Type B pancreatic cell (in vitro differentiated cells): Measurements from ENCODE around the gene BTN3A1. TPM values are rescaled to one million over a fixed set of nuclear protein-coding genes. Genes with fewer than 3 reads are reported as not detected.
"Not testable (repeated sequence)": the region's sequence is repeated elsewhere in the genome, so short reads cannot be mapped to it uniquely, and the experiment has no call there.

Experiments
- DNase-seq: peaks from one replicate; pipeline ENCODE4 v3.0.0; 2021; ENCODE audit warnings: mixed read lengths; ENCODE audit not compliant: unreplicated experiment; ENCODE audit errors: extremely low spot score
- H3K27ac Mint-ChIP-seq: 2 replicates; pipeline ENCODE4 v1.8.0; 2021; ENCODE audit warnings: mild to moderate bottlenecking, mixed read lengths
- H3K27me3 Mint-ChIP-seq: 2 replicates; pipeline ENCODE4 v1.8.0; 2021; ENCODE audit warnings: mixed read lengths
- H3K36me3 Mint-ChIP-seq: 2 replicates; pipeline ENCODE4 v1.8.0; 2021; ENCODE audit warnings: mixed read lengths
- H3K4me1 Mint-ChIP-seq: one replicate; pipeline ENCODE4 v1.8.0; 2021; ENCODE audit warnings: mixed read lengths; ENCODE audit not compliant: unreplicated experiment
- H3K4me3 Mint-ChIP-seq: 2 replicates; pipeline ENCODE4 v1.8.0; 2021; ENCODE audit warnings: mild to moderate bottlenecking, mixed read lengths
- H3K9me3 Mint-ChIP-seq: 2 replicates; pipeline ENCODE4 v1.8.0; 2021; ENCODE audit warnings: mixed read lengths
- total RNA-seq: library from RNA; stranded (reverse); gene quantifications from 2 replicates; pipeline ENCODE4 v1.2.1, GENCODE V29; 2021; ENCODE audit warnings: low replicate concordance
- TF ChIP-seq, protein P1 (sequence below): fragments of 200-600 bp; sonication (generic); conservative IDR thresholded peaks from 2 replicates; pipeline ENCODE4 v1.5.0; 2021; ENCODE audit warnings: antibody characterized with exemption, mild to moderate bottlenecking

The BTN3A1 gene
- total RNA-seq, 1 donor from 2014 or later, result 19.6 TPM

DNA sequence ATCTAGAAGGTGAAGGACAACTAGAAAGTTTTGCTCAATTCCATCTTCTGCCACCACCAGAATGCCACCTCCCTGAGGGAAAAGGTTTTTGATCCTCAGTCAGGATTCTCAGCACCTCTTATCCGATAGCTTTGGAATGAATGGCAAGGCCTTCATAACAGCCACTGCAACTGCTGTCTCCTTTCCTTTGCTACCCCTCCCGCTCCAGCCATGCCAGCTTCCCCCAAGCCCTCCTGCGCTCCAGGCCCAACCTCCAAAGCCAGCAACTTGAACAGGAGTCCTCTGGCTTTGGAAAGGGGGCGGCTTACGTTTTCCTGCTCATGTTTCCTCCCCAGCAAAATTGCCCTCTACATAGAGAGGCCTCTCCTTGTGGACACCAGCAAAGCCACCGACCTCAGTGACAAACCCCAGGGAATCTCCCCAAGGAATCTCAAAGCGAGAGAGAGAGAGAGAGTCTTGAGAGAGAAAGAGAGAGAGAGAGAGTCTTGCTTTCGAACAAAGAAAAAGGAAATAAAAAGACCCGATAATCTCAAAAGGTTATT, 55.3 kb downstream of the BTN3A1 start:
- Mint-ChIP-seq H3K27ac (peak overlapping the region; percentile 98), H3K36me3 (peaks cover 27% of the 10 kb centered on the region), H3K4me3 (peak overlapping the region; percentile 96), H3K27me3 (no peaks in the 10 kb centered on the region), H3K9me3 (no peaks in the 10 kb centered on the region), H3K4me1 (peaks cover 26% of the 10 kb centered on the region)
- TF ChIP-seq, protein P1, sequence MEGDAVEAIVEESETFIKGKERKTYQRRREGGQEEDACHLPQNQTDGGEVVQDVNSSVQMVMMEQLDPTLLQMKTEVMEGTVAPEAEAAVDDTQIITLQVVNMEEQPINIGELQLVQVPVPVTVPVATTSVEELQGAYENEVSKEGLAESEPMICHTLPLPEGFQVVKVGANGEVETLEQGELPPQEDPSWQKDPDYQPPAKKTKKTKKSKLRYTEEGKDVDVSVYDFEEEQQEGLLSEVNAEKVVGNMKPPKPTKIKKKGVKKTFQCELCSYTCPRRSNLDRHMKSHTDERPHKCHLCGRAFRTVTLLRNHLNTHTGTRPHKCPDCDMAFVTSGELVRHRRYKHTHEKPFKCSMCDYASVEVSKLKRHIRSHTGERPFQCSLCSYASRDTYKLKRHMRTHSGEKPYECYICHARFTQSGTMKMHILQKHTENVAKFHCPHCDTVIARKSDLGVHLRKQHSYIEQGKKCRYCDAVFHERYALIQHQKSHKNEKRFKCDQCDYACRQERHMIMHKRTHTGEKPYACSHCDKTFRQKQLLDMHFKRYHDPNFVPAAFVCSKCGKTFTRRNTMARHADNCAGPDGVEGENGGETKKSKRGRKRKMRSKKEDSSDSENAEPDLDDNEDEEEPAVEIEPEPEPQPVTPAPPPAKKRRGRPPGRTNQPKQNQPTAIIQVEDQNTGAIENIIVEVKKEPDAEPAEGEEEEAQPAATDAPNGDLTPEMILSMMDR, result no peak
- DNase-seq, result no peak

DNA sequence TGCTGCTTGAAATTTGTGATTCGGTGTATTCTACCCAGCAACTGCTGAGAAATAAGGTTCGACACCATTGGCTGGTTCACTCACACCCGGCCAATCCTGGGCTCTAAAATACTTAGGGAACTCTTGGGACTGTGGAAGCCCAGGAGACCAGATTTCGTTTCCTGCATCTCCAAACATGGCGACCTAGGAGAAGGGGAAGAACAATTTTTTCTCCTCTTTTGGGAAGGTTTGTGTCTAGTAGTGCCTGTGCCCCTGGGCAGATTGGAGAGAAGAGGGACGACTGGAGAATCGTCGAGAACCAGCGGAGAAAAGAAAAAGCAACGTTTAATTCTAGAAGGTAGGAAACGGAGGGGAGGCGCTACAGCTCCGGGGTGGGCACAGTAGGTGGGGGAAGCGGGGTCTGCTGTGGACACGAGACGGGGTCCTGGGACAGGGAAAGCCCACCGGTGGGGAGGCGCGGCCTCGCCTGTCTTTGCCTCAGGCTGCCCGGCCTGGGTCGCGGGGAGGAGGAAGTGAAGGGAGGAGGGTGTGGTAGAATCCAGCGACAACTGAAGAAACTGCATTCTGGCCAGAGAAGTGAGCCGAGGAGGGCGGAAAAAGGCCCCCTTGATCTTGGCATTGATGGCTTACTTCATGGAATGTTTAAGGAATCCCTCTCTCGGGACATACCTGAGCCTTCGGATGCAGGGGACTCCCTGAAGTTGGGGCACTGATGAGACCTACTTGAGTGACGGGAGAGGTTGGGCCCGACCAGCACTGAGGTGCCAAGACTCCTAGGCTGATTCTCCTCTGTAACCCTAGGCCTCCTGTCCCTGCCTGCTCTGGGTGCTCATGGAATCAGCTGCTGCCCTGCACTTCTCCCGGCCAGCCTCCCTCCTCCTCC, 56.0 kb downstream of the BTN3A1 start, which contains the start of gene BTN2A1:
TSS of gene BTN2A1 (plus strand) at position 150 of the 883 bp plus-strand sequence. CDS start at position 832, 682 bp downstream.
- H3K4me1 Mint-ChIP-seq, result peaks cover 26% of the 10 kb centered on the region
- H3K9me3 Mint-ChIP-seq, result no peaks in the 10 kb centered on the region
- H3K27me3 Mint-ChIP-seq, result no peaks in the 10 kb centered on the region

DNA sequence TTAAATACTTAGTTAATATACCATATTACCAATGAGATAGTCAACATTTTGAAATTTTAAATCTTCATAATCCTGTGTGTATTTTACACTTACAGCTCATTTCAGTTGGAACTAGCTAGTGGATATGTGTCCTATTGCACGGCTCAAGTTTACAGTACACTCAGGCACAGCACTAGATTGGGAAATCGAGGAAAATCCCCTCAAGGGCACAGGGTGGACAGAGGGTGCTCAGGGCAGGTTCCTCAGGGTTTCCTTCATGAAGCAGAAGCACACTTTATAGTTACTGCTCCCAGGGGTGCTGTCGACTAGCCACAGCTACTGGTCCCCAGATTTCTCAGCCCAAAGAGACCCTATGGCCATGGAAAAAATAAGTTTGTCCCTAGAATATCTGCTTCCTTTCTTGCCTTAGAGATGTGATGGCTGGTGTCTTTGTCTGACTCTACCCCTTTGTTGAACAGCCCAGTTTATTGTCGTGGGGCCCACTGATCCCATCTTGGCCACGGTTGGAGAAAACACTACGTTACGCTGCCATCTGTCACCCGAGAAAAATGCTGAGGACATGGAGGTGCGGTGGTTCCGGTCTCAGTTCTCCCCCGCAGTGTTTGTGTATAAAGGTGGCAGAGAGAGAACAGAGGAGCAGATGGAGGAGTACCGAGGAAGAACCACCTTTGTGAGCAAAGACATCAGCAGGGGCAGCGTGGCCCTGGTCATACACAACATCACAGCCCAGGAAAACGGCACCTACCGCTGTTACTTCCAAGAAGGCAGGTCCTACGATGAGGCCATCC, 57.1 kb downstream of the BTN3A1 start:
- Mint-ChIP-seq H3K36me3 (peaks cover 44% of the 10 kb centered on the region), H3K9me3 (no peaks in the 10 kb centered on the region), H3K27me3 (no peaks in the 10 kb centered on the region), H3K4me1 (peaks cover 26% of the 10 kb centered on the region), H3K27ac (peak overlapping the region; percentile 3), H3K4me3 (peak overlapping the region; percentile 82)
- TF ChIP-seq, protein P1, result no peak
- DNase-seq, result no peak

More for the DNA sequence above, 56.0 kb downstream of the BTN3A1 start, which contains the start of gene BTN2A1:
- DNase-seq, result no peak
- peak within 1 kb of the TSS; percentile 98 for H3K27ac Mint-ChIP-seq
- H3K36me3 Mint-ChIP-seq, result peaks cover 35% of the 10 kb centered on the region
- TF ChIP-seq, protein P1, result no peak
- peak within 1 kb of the TSS; percentile 96 for H3K4me3 Mint-ChIP-seq

DNA sequence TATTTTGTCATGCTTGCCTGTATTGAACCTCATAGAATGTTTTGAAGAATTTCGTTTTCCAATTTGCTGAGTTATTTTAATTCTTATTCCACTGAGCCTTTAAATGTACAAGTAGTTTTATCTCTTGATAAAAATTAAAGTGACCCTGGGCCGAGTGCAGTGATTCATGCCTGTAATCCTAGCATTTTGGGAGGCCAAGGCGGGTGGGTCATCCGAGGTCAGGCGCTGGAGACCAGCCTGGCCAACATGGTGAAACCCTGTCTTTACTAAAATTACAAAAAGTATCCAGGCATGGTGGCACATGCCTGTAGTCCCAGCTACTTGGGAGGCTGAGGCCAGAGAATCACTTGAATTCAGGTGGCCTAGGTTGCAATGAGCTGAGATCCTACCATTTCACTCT, 59.3 kb downstream of the BTN3A1 start:
- not testable (repeated sequence) for H3K9me3 Mint-ChIP-seq, DNase-seq, H3K27ac Mint-ChIP-seq, H3K27me3 Mint-ChIP-seq
- peaks cover 26% of the 10 kb centered on the region for H3K4me1 Mint-ChIP-seq
- peak overlapping the region; percentile 55 for H3K4me3 Mint-ChIP-seq
- peaks cover 58% of the 10 kb centered on the region for H3K36me3 Mint-ChIP-seq

DNA sequence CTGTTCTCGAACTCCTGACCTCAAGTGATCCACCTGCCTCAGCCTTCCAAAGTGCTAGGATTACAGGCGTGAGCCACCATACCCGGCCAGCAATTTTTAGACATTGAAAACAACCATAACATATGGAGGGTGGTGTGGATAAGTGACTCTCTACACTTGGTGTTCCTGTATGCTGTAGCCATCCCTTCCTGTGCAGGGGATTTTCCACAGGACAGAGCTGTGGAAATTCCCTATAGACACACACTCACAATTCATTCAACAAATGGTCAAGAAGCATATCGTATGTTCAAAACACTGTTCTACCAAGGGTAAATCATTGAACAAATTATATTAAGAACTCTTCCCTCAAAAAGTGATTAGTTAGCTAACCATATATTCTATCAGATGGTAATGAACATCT, 61.9 kb downstream of the BTN3A1 start:
- H3K27ac Mint-ChIP-seq, result no peak overlapping the region
- no peak for DNase-seq
- H3K9me3 Mint-ChIP-seq, result no peaks in the 10 kb centered on the region
- peaks cover 78% of the 10 kb centered on the region for H3K36me3 Mint-ChIP-seq
- H3K4me3 Mint-ChIP-seq, result no peak overlapping the region
- no peaks in the 10 kb centered on the region for H3K27me3 Mint-ChIP-seq
- H3K4me1 Mint-ChIP-seq, result peaks cover 16% of the 10 kb centered on the region
- TF ChIP-seq, protein P1, result no peak
